Left ventricle myocardium inferior (tissue), 1 donor: ENCODE results near the gene CASP12. TPM values are rescaled to one million over a fixed set of nuclear protein-coding genes. Genes with fewer than 3 reads are reported as not detected.

ENCODE experiments used
- DNase-seq: peaks from one replicate; pipeline ENCODE4 v3.0.0-alpha.2; 2020
- H3K27ac ChIP-seq: fragments of 200-600 bp; replicated peaks from 2 replicates; pipeline ENCODE4 v1.8.0; 2021
- H3K27me3 ChIP-seq: fragments of 200-600 bp; 2 replicates; pipeline ENCODE4 v1.8.0; 2021; ENCODE audit warnings: low read depth
- H3K36me3 ChIP-seq: fragments of 200-600 bp; 2 replicates; pipeline ENCODE4 v1.8.0; 2021
- H3K4me1 ChIP-seq: fragments of 200-600 bp; 2 replicates; pipeline ENCODE4 v1.8.0; 2021
- H3K4me3 ChIP-seq: fragments of 200-600 bp; 2 replicates; pipeline ENCODE4 v1.8.0; 2021; ENCODE audit warnings: mild to moderate bottlenecking, moderate library complexity
- H3K9me3 ChIP-seq: fragments of 200-600 bp; replicated peaks from 2 replicates; pipeline ENCODE4 v1.8.0; 2021
- intact Hi-C: fragments of 100-400 bp; cut with micrococcal nuclease; formaldehyde crosslinking; loops from one replicate; pipeline ENCODE4 v1.11.0; 2022
- total RNA-seq: library from RNA; stranded (reverse); fragmentation: NEBNext Ultra II Directional; extraction: Animal tissue kit (Norgen Biotek cat#: 25700); gene quantifications from one replicate; pipeline ENCODE4 v1.2.1, GENCODE V29; 2021
- TF ChIP-seq, protein P1 (sequence below): fragments of 200-600 bp; IDR thresholded peaks from 2 replicates; pipeline ENCODE4 v1.8.0; 2021; ENCODE audit warnings: antibody characterized with exemption, mild to moderate bottlenecking, borderline replicate concordance
- donor health status: DM: no; HTN: yes; CAD: no; lungs with severe emphysema.

CASP12 gene
- total RNA-seq, 1 donor from 2014 or later, result not detected

DNA sequence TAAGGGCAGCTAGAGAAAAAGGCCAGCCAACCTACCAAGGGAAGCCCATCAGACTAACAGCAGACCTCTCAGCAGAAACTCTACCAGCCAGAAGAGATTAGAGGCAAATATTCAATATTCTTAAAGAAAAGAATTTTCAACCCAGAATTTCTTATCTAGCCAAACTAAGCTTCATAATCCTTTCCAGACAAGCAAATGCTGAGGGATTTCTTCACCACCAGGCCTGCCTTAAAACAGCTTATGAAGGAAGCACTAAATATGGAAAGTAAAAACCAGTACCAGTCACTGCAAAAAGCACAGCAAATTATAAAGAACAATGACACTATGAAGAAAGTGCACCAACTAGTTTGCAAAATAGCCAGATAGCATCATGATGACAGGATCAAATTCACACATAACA, 30.6 kb upstream of the CASP12 start:
- Histone ChIP-seq H3K27me3 (no peaks in the 10 kb centered on the region), H3K9me3 (peaks cover 17% of the 10 kb centered on the region), H3K27ac (no peak overlapping the region), H3K4me1 (no peaks in the 10 kb centered on the region), H3K36me3 (no peaks in the 10 kb centered on the region), H3K4me3 (no peak overlapping the region)
- TF ChIP-seq, protein P1, sequence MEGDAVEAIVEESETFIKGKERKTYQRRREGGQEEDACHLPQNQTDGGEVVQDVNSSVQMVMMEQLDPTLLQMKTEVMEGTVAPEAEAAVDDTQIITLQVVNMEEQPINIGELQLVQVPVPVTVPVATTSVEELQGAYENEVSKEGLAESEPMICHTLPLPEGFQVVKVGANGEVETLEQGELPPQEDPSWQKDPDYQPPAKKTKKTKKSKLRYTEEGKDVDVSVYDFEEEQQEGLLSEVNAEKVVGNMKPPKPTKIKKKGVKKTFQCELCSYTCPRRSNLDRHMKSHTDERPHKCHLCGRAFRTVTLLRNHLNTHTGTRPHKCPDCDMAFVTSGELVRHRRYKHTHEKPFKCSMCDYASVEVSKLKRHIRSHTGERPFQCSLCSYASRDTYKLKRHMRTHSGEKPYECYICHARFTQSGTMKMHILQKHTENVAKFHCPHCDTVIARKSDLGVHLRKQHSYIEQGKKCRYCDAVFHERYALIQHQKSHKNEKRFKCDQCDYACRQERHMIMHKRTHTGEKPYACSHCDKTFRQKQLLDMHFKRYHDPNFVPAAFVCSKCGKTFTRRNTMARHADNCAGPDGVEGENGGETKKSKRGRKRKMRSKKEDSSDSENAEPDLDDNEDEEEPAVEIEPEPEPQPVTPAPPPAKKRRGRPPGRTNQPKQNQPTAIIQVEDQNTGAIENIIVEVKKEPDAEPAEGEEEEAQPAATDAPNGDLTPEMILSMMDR, result no peak
- DNase-seq, result no peak
- intact Hi-C loops, result no loop called here

DNA sequence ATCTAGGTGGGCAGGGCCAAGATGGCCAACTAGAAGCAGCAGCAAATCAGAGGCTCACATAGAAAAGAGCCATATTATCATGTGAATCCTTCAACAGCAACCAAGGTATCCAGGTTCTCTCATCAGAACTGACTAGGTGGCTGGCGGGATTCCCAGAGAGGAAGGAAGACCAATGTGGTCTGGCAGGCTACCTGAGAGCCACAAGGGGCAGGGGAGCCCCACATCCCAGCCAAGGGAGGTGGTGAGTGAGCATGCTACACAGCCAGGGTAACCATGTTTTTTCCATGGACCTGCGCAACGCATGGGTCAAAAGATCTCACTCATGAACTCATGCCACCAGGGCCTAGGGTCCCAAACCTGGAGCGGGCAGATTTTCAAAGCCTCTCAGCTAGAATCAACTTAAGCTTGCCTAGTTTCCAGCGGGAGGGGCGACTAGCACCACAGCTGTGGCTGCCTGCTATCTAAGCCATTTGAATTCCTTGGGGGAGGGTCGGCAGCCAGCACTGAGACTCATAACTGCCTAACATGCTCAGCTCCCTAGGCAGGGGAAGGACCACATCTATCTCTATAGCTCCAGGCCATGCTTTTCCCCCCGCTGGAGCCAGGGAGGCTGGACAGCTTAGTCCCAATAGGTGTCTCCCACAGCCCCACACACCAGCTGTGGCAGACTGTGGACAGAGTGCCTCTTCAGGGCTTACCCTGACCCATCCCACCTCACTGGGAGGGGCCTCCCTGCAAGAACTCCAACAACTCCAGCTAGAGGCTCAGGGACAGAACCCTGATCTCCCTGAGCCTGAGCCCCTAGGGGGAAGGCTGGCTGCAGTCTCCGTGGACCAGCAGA, 28.7 kb upstream of the CASP12 start:
- Histone ChIP-seq H3K4me1 (no peaks in the 10 kb centered on the region), H3K4me3 (no peak overlapping the region), H3K9me3 (peaks cover 18% of the 10 kb centered on the region), H3K27me3 (no peaks in the 10 kb centered on the region), H3K27ac (no peak overlapping the region), H3K36me3 (no peaks in the 10 kb centered on the region)
- DNase-seq, result no peak
- intact Hi-C loops, result no loop called here
- TF ChIP-seq, protein P1, result no peak

DNA sequence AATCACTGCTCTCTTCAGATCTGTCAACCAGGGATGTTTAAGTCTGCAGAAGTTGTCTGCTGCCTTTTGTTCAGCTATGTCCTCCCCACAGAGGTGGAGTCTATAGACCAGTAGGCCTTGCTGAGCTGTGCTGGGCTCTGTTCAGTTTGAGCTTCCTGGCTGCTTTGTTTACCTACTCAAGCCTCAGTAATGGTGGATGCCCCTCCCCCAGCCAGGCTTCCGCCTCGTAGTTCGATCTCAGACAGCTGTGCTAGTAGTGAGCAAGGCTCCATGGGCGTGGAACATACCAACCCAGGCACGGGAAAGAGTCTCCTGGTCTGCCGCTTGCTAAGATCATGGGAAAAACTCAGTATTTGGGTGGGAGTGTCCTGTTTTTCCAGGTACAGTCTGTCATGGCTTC, 27.6 kb upstream of the CASP12 start:
- H3K4me1 ChIP-seq, result no peaks in the 10 kb centered on the region
- intact Hi-C loops, result no loop called here
- H3K27ac ChIP-seq, result no peak overlapping the region
- H3K9me3 ChIP-seq, result peaks cover 18% of the 10 kb centered on the region
- no peaks in the 10 kb centered on the region for H3K36me3 ChIP-seq
- TF ChIP-seq, protein P1, result no peak
- H3K27me3 ChIP-seq, result no peaks in the 10 kb centered on the region
- no peak overlapping the region for H3K4me3 ChIP-seq
- no peak for DNase-seq

DNA sequence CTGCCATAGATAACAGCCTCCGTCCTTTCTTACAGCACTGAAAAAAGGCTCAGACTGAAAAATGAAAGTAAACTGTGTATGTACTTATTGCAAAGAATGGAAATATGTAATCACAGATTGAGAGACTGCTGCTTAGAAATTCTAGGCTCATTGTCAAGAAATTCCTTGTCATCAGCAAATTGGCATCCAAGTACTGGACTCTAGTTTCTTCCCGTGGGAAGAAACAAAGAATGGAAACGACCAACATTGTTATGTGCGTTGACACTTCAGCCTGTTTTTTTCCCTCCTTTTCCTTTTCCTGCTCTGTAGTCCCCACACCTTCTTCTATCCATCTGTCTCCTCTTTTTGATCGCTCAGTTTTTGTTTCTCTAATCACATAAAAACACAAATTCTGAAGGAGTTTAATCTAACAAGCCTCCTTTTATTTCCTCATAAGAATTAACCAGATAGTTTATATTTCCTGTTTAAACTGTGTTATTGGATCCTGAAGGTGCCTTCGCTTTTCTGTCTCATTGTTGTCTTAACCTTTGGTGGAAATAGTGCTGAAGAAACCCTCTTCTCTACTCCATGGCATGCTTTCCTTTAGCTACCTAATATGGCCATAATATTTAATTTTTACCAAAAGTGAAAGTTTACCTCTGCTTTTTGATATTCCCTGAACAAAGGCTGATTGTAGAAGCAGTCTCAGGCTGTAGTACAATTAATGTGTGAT, 20.0 kb upstream of the CASP12 start:
- Histone ChIP-seq H3K36me3 (no peaks in the 10 kb centered on the region), H3K4me1 (peaks cover 16% of the 10 kb centered on the region), H3K4me3 (peak overlapping the region; percentile 59), H3K27me3 (no peaks in the 10 kb centered on the region), H3K27ac (peak overlapping the region; percentile 70), H3K9me3 (peaks cover 4% of the 10 kb centered on the region)
- no peak for DNase-seq
- intact Hi-C loops, result no loop called here
- TF ChIP-seq, protein P1, result no peak

DNA sequence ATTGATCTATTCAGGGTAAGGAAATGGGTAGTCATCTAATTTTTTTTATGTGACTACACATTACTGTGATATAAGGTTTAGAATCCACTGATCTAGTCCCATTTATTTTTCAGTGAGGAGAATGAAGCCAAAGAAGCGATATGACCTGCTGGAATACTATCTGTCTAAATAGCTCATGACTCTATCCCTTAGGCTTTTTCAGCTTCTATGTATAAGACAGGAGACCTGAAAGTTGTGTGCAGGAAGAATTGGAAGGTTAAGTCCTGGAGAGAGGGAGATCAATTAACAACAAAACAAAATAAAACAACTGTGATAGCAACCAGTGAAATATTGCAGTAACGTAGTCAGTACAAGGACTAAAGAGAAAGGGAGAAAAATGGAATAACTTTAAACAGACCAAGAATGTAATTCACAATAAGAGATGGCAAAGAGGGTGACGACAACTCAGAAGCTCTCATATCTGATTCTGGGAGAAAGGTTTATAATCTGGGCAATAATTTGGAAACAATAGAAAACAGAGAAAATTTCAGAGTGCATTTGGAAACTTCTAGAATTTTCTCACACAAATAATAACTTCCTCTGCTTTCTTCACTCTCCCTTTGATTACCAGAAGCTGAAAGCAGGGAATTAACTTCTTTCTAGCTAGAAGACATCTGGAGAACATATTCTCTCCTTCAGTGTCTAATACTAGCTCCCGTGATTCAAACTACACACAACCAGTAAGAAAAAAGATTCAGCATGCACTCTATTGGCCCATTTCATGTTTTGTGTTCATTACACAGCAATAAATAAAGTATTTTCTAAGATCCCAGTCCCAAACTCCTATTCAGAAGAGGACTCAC, 19.2 kb upstream of the CASP12 start:
- DNase-seq, result no peak
- TF ChIP-seq, protein P1, result no peak
- H3K27ac ChIP-seq, result peak overlapping the region; percentile 70
- H3K36me3 ChIP-seq, result no peaks in the 10 kb centered on the region
- H3K4me1 ChIP-seq, result peaks cover 16% of the 10 kb centered on the region
- H3K4me3 ChIP-seq, result peak overlapping the region; percentile 59
- intact Hi-C loops, result no loop called here
- H3K27me3 ChIP-seq, result no peaks in the 10 kb centered on the region
- H3K9me3 ChIP-seq, result peaks cover 4% of the 10 kb centered on the region
